Measurements from ENCODE around the gene ZNRF3. TPM values are rescaled to one million over a fixed set of nuclear protein-coding genes. Genes with fewer than 3 reads are reported as not detected.
"Not testable (repeated sequence)": the region's sequence is repeated elsewhere in the genome, so short reads cannot be mapped to it uniquely, and the experiment has no call there.

Gene ZNRF3
- total RNA-seq, 2 experiments from 2014 or later = 1.2 to 1.3 TPM

- Mint-ChIP-seq H3K4me1 (ENCODE audit: low read depth) (peaks cover 25% of the 10 kb centered on the region), H3K4me3 (no peak overlapping the region), H3K27ac (no peak overlapping the region), H3K9me3 (ENCODE audit: insufficient read depth) (no peaks in the 10 kb centered on the region), H3K27me3 (ENCODE audit: low read depth) (peaks cover 55% of the 10 kb centered on the region), H3K36me3 (ENCODE audit: low read depth) (no peaks in the 10 kb centered on the region)
- ChIA-PET POLR2A (interaction anchor here (0.7 kb wide), 1 partner anchor 99 kb away, joined by 5 read pairs; no protein-coding TSS in a partner anchor), CTCF (no interaction called here)
- ATAC-seq (no peak), DNase-seq (no peak)
These were observed 2.6 kb downstream of the ZNRF3 start for GRCh38 chr22:28885939-28886338.

GRCh38 chr22:28886679-28887078 lies 3.3 kb downstream of the ZNRF3 start:
- DNase-seq; H3K9me3 Mint-ChIP-seq (ENCODE audit: insufficient read depth); POLR2A ChIA-PET; H3K4me3 Mint-ChIP-seq; H3K36me3 Mint-ChIP-seq (ENCODE audit: low read depth); CTCF ChIA-PET; H3K27ac Mint-ChIP-seq; ATAC-seq: not testable (repeated sequence)
- peaks cover 25% of the 10 kb centered on the region for H3K4me1 Mint-ChIP-seq (ENCODE audit: low read depth)
- H3K27me3 Mint-ChIP-seq (ENCODE audit: low read depth) = peaks cover 59% of the 10 kb centered on the region

GRCh38 chr22:28887725-28888459 lies 4.5 kb downstream of the ZNRF3 start:
- POLR2A ChIA-PET = no interaction called here
- Mint-ChIP-seq H3K27me3 (ENCODE audit: low read depth) (peaks cover 54% of the 10 kb centered on the region), H3K4me3 (no peak overlapping the region)

GRCh38 chr22:28889478-28890024 lies 6.2 kb downstream of the ZNRF3 start:
- ATAC-seq (no peak), DNase-seq (no peak)
- POLR2A ChIA-PET = no interaction called here
- Mint-ChIP-seq H3K4me1 (ENCODE audit: low read depth) (peaks cover 11% of the 10 kb centered on the region), H3K27me3 (ENCODE audit: low read depth) (peaks cover 50% of the 10 kb centered on the region), H3K4me3 (no peak overlapping the region), H3K9me3 (ENCODE audit: insufficient read depth) (no peaks in the 10 kb centered on the region), H3K36me3 (ENCODE audit: low read depth) (no peaks in the 10 kb centered on the region), H3K27ac (no peak overlapping the region)
- CTCF ChIA-PET = no interaction called here

More at GRCh38 chr22:28887725-28888459, 4.5 kb downstream of the ZNRF3 start:
- no peaks in the 10 kb centered on the region for H3K36me3 Mint-ChIP-seq (ENCODE audit: low read depth)
- H3K27ac Mint-ChIP-seq = no peak overlapping the region
- no peaks in the 10 kb centered on the region for H3K9me3 Mint-ChIP-seq (ENCODE audit: insufficient read depth)
- H3K4me1 Mint-ChIP-seq (ENCODE audit: low read depth) = peaks cover 16% of the 10 kb centered on the region
- CTCF ChIA-PET = interaction anchor here (1.1 kb wide), 1 partner anchor 153 kb away, joined by 3 read pairs; no protein-coding TSS in a partner anchor
- no peak for ATAC-seq
- DNase-seq = no peak

GRCh38 chr22:28891156-28891733 lies 7.9 kb downstream of the ZNRF3 start:
- Mint-ChIP-seq H3K27me3 (ENCODE audit: low read depth) (peaks cover 35% of the 10 kb centered on the region), H3K36me3 (ENCODE audit: low read depth) (no peaks in the 10 kb centered on the region), H3K4me3 (no peak overlapping the region), H3K9me3 (ENCODE audit: insufficient read depth) (no peaks in the 10 kb centered on the region), H3K27ac (no peak overlapping the region), H3K4me1 (ENCODE audit: low read depth) (peaks cover 13% of the 10 kb centered on the region)
- ChIA-PET CTCF (no interaction called here), POLR2A (no interaction called here)
- ATAC-seq = no peak
- DNase-seq = no peak

GRCh38 chr22:28892175-28892731 lies 8.9 kb downstream of the ZNRF3 start:
- Mint-ChIP-seq H3K27me3 (ENCODE audit: low read depth) (peaks cover 26% of the 10 kb centered on the region), H3K4me1 (ENCODE audit: low read depth) (peaks cover 21% of the 10 kb centered on the region), H3K36me3 (ENCODE audit: low read depth) (no peaks in the 10 kb centered on the region), H3K27ac (no peak overlapping the region), H3K4me3 (no peak overlapping the region), H3K9me3 (ENCODE audit: insufficient read depth) (no peaks in the 10 kb centered on the region)
- POLR2A ChIA-PET = no interaction called here
- ATAC-seq (no peak), DNase-seq (no peak)
- CTCF ChIA-PET = interaction anchor here (0.9 to 1.2 kb wide), 2 partner anchors 10 to 148 kb away, joined by 3 read pairs; no protein-coding TSS in a partner anchor

- ChIA-PET CTCF (no interaction called here), POLR2A (no interaction called here)
- DNase-seq (no peak), ATAC-seq (no peak)
- Mint-ChIP-seq H3K27ac (no peak overlapping the region), H3K4me3 (no peak overlapping the region), H3K9me3 (ENCODE audit: insufficient read depth) (no peaks in the 10 kb centered on the region), H3K27me3 (ENCODE audit: low read depth) (peaks cover 17% of the 10 kb centered on the region), H3K36me3 (ENCODE audit: low read depth) (no peaks in the 10 kb centered on the region), H3K4me1 (ENCODE audit: low read depth) (peaks cover 25% of the 10 kb centered on the region)
These were observed 10.4 kb downstream of the ZNRF3 start for GRCh38 chr22:28893810-28894209.

- H3K27me3 Mint-ChIP-seq (ENCODE audit: low read depth) = peaks cover 14% of the 10 kb centered on the region
- no peak overlapping the region for H3K27ac Mint-ChIP-seq
- no peak overlapping the region for H3K4me3 Mint-ChIP-seq
- ChIA-PET POLR2A (no interaction called here), CTCF (interaction anchor here (1.3 kb wide), 1 partner anchor 9 kb away, joined by 3 read pairs; no protein-coding TSS in a partner anchor)
- H3K9me3 Mint-ChIP-seq (ENCODE audit: insufficient read depth) = no peaks in the 10 kb centered on the region
- DNase-seq (no peak), ATAC-seq (no peak)
- H3K4me1 Mint-ChIP-seq (ENCODE audit: low read depth) = peaks cover 27% of the 10 kb centered on the region
- H3K36me3 Mint-ChIP-seq (ENCODE audit: low read depth) = no peaks in the 10 kb centered on the region
These were observed 11.0 kb downstream of the ZNRF3 start for GRCh38 chr22:28894334-28894733.

- POLR2A ChIA-PET = no interaction called here
- Mint-ChIP-seq H3K27me3 (ENCODE audit: low read depth) (peaks cover 13% of the 10 kb centered on the region), H3K36me3 (ENCODE audit: low read depth) (no peaks in the 10 kb centered on the region), H3K27ac (no peak overlapping the region), H3K9me3 (ENCODE audit: insufficient read depth) (no peaks in the 10 kb centered on the region), H3K4me1 (ENCODE audit: low read depth) (peaks cover 26% of the 10 kb centered on the region), H3K4me3 (no peak overlapping the region)
- CTCF ChIA-PET = interaction anchor here (1.3 kb wide), 1 partner anchor 10 kb away, joined by 3 read pairs; no protein-coding TSS in a partner anchor
- ATAC-seq (no peak), DNase-seq (no peak)
These were observed 11.4 kb downstream of the ZNRF3 start for GRCh38 chr22:28894807-28895206.

- no peaks in the 10 kb centered on the region for H3K36me3 Mint-ChIP-seq (ENCODE audit: low read depth)
- CTCF ChIA-PET = no interaction called here
- ATAC-seq (no peak), DNase-seq (no peak)
- POLR2A ChIA-PET = interaction anchor here (0.5 to 0.8 kb wide), 2 partner anchors 12 to 237 kb away, joined by 3 to 4 read pairs; no protein-coding TSS in a partner anchor
- H3K4me3 Mint-ChIP-seq = no peak overlapping the region
- no peak overlapping the region for H3K27ac Mint-ChIP-seq
- peaks cover 30% of the 10 kb centered on the region for H3K4me1 Mint-ChIP-seq (ENCODE audit: low read depth)
- H3K27me3 Mint-ChIP-seq (ENCODE audit: low read depth) = peaks cover 12% of the 10 kb centered on the region
- H3K9me3 Mint-ChIP-seq (ENCODE audit: insufficient read depth) = no peaks in the 10 kb centered on the region
These were observed 13.2 kb downstream of the ZNRF3 start for GRCh38 chr22:28896611-28897010.

- Mint-ChIP-seq H3K27me3 (ENCODE audit: low read depth) (peaks cover 8% of the 10 kb centered on the region), H3K4me3 (no peak overlapping the region), H3K9me3 (ENCODE audit: insufficient read depth) (no peaks in the 10 kb centered on the region), H3K27ac (no peak overlapping the region), H3K36me3 (ENCODE audit: low read depth) (no peaks in the 10 kb centered on the region), H3K4me1 (ENCODE audit: low read depth) (peaks cover 30% of the 10 kb centered on the region)
- POLR2A ChIA-PET = no interaction called here
- no peak for ATAC-seq
- DNase-seq = no peak
- CTCF ChIA-PET = no interaction called here
These were observed 14.9 kb downstream of the ZNRF3 start for GRCh38 chr22:28898233-28898629.
